IMR-90 (cell line): ENCODE measurements around the gene FXR2. TPM values are rescaled to one million over a fixed set of nuclear protein-coding genes. Genes with fewer than 3 reads are reported as not detected.

ENCODE experiments used
- ATAC-seq: fragments of 200-7000 bp; cut with Tn5 transposase; 2 replicates; pipeline ENCODE4 v1.9.1; 2020; ENCODE audit warnings: low read depth, mild to moderate bottlenecking, moderate library complexity
- BruUV-seq: library from RNA; stranded (reverse); fragments of 400-500 nt; replicated peaks from 2 replicates; lab custom pipeline; 2021; lab: Mats Ljungman, UMichigan
- CTCF ChIA-PET: fragments of 300-600 bp; formaldehyde crosslinking; extraction: SDS; loops from one replicate; lab custom pipeline; 2021; ENCODE audit warnings: antibody characterized with exemption; lab: Yijun Ruan, JAX
- POLR2A ChIA-PET: fragments of 300-600 bp; sonication (Branson Sonifier 250); formaldehyde crosslinking; loops from one replicate; lab custom pipeline; 2022; ENCODE audit warnings: antibody characterized with exemption; ENCODE audit not compliant: unreplicated experiment; lab: Charles Lee
- DNase-seq: peaks from one replicate; pipeline ENCODE4 v3.0.0; 2013
- H2AFZ ChIP-seq: replicated peaks from 2 replicates; pipeline ENCODE3; 2013; ENCODE audit warnings: low read length, mild to moderate bottlenecking; ENCODE audit not compliant: poor library complexity
- H2AK5ac ChIP-seq: 2 replicates; pipeline ENCODE4 v1.6.1; 2013; ENCODE audit warnings: low read depth, low read length, inconsistent platforms
- H2AK9ac ChIP-seq: replicated peaks from 2 replicates; pipeline ENCODE3; 2013; ENCODE audit warnings: mild to moderate bottlenecking, low read depth, low read length, moderate library complexity; ENCODE audit not compliant: poor library complexity
- H2BK120ac ChIP-seq: 2 replicates; pipeline ENCODE4 v1.6.1; 2013; ENCODE audit warnings: low read depth, low read length, inconsistent platforms
- H2BK15ac ChIP-seq: 3 replicates; pipeline ENCODE4 v1.6.1; 2013; ENCODE audit warnings: low read depth, low read length, inconsistent platforms
- H2BK20ac ChIP-seq: 2 replicates; pipeline ENCODE4 v1.6.1; 2013; ENCODE audit warnings: low read depth, mild to moderate bottlenecking, inconsistent platforms, low read length, moderate library complexity
- H2BK5ac ChIP-seq: 2 replicates; pipeline ENCODE4 v1.6.1; 2013; ENCODE audit warnings: mild to moderate bottlenecking, low read depth, low read length, inconsistent platforms; ENCODE audit not compliant: poor library complexity, severe bottlenecking
- H3K14ac ChIP-seq: replicated peaks from 2 replicates; pipeline ENCODE4 v1.6.1; 2013; ENCODE audit warnings: low read depth, low read length, inconsistent platforms
- H3K18ac ChIP-seq: 2 replicates; pipeline ENCODE4 v1.6.1; 2013; ENCODE audit warnings: low read depth, low read length, control low read depth
- H3K23ac ChIP-seq: 2 replicates; pipeline ENCODE4 v1.6.1; 2013; ENCODE audit warnings: low read depth, low read length, inconsistent platforms
- H3K27ac ChIP-seq: 2 replicates; pipeline ENCODE4 v1.5.1; 2013; ENCODE audit warnings: mild to moderate bottlenecking, control low read depth, low read length; ENCODE audit not compliant: insufficient read depth
- H3K27me3 ChIP-seq: 2 replicates; pipeline ENCODE4 v1.6.1; 2013; ENCODE audit warnings: low read length; ENCODE audit not compliant: control insufficient read depth, insufficient read depth
- H3K36me3 ChIP-seq: 2 replicates; pipeline ENCODE4 v1.6.1; 2013; ENCODE audit warnings: low read length, mixed read lengths; ENCODE audit not compliant: control insufficient read depth, insufficient read depth
- H3K4ac ChIP-seq: 2 replicates; pipeline ENCODE4 v1.6.1; 2013; ENCODE audit warnings: low read depth, low read length, inconsistent platforms
- H3K4me1 ChIP-seq: 2 replicates; pipeline ENCODE4 v1.6.1; 2013; ENCODE audit warnings: low read length, mixed read lengths; ENCODE audit not compliant: control insufficient read depth, insufficient read depth
- H3K4me2 ChIP-seq: 2 replicates; pipeline ENCODE4 v1.6.1; 2013; ENCODE audit warnings: low read depth, mild to moderate bottlenecking, control low read depth, low read length, moderate library complexity
- H3K4me3 ChIP-seq: 2 replicates; pipeline ENCODE4 v1.5.1; 2013; ENCODE audit warnings: low read depth, mild to moderate bottlenecking, control low read depth, low read length, moderate library complexity; ENCODE audit not compliant: insufficient read depth
- H3K56ac ChIP-seq: 2 replicates; pipeline ENCODE4 v1.6.1; 2013; ENCODE audit warnings: low read length, inconsistent platforms; ENCODE audit not compliant: insufficient read depth; ENCODE audit errors: extremely low read depth
- H3K79me1 ChIP-seq, 2 experiments: 2 replicates each; pipeline ENCODE4 v1.6.1; 2013; ENCODE audit warnings: low read length in 2 of 2, inconsistent platforms in 1 of 2, low read depth in 1 of 2
- H3K9ac ChIP-seq: 2 replicates; pipeline ENCODE4 v1.6.1; 2013; ENCODE audit warnings: low read depth, low read length, control low read depth
- H3K9me1 ChIP-seq: 2 replicates; pipeline ENCODE4 v1.6.1; 2013; ENCODE audit warnings: low read length, inconsistent platforms; ENCODE audit not compliant: insufficient read depth
- H3K9me3 ChIP-seq: 2 replicates; pipeline ENCODE4 v1.6.1; 2013; ENCODE audit warnings: low read length; ENCODE audit not compliant: control insufficient read depth, insufficient read depth
- H4K20me1 ChIP-seq: 2 replicates; pipeline ENCODE4 v1.6.1; 2013; ENCODE audit warnings: low read length, inconsistent platforms; ENCODE audit not compliant: insufficient read depth
- H4K5ac ChIP-seq: 2 replicates; pipeline ENCODE4 v1.6.1; 2013; ENCODE audit warnings: mild to moderate bottlenecking, low read depth, low read length, control low read depth
- H4K8ac ChIP-seq, 2 experiments: 2 replicates each; pipeline ENCODE4 v1.6.1; 2013; ENCODE audit warnings: low read depth in 2 of 2, low read length in 2 of 2, control low read depth in 1 of 2, inconsistent platforms in 1 of 2
- H4K91ac ChIP-seq: 2 replicates; pipeline ENCODE4 v1.6.1; 2013; ENCODE audit warnings: low read depth, low read length, inconsistent platforms; ENCODE audit not compliant: insufficient read depth
- MAFK ChIP-seq: IDR thresholded peaks from 2 replicates; pipeline ENCODE4 v1.6.1; 2012; ENCODE audit warnings: low read depth, low read length, improper control_type of control experiment
- POLR2A ChIP-seq: IDR thresholded peaks from 2 replicates; pipeline ENCODE4 v1.6.1; 2012; ENCODE audit warnings: mild to moderate bottlenecking, low read depth, low read length
- RCOR1 ChIP-seq: IDR thresholded peaks from 2 replicates; pipeline ENCODE4 v1.6.1; 2012; ENCODE audit warnings: mild to moderate bottlenecking, low read length, improper control_type of control experiment; ENCODE audit not compliant: insufficient replicate concordance
- WGBS, 2 experiments: methylation state at CpG; one replicate each; pipeline versions ENCODE4 v1.1.5 to v1.1.7; 2013; ENCODE audit warnings: missing lambda C conversion rate in 2 of 2; ENCODE audit not compliant: insufficient read length in 1 of 2; ENCODE audit errors: extremely low coverage in 2 of 2; 5-methylcytosine and 5-hydroxymethylcytosine counted together
- dilution Hi-C: fragments of 300-500 bp; cut with HindIII; formaldehyde crosslinking; loops from one replicate; pipeline ENCODE4 v1.14.3; 2018; ENCODE audit warnings: low sequenced_read_pairs; ENCODE audit not compliant: unreplicated experiment
- in situ Hi-C: fragments of 300-500 bp; cut with MboI; formaldehyde crosslinking; loops from 3 replicates; pipeline ENCODE4 v1.14.3; 2019; ENCODE audit warnings: low sequenced_read_pairs, inconsistent platforms, mixed read lengths
- intact Hi-C: fragments of 100-400 bp; cut with micrococcal nuclease; formaldehyde crosslinking; loops from 2 replicates; pipeline ENCODE4 v1.10.0; 2022
- polyA plus RNA-seq, 3 experiments: library from polyadenylated mRNA; depleted of rRNA; stranded (reverse); fragments of >200 nt; gene quantifications; 2 replicates each; pipeline ENCODE4 v1.2.3, GENCODE V29; 2012; ENCODE audit warnings: low replicate concordance in 1 of 3
- total RNA-seq: library from RNA; depleted of rRNA; stranded (reverse); fragments of >200 nt; gene quantifications from 2 replicates; pipeline ENCODE4 v1.2.3, GENCODE V29; 2012

Gene FXR2
- total and polyA plus RNA-seq, 2 of the 4 experiments (the other 2 are of a cell fraction): 39.1 to 55.9 TPM

- H2BK15ac ChIP-seq: no peak within 1 kb of the TSS; the same call in 2 of the 3 replicates
- H2AFZ ChIP-seq: peak within 1 kb of the TSS; percentile 44
- H3K23ac ChIP-seq: no peak within 1 kb of the TSS
- intact Hi-C loops: no loop called here
- H3K56ac ChIP-seq: no peak within 1 kb of the TSS
- H3K9me3 ChIP-seq: no peaks in the 10 kb centered on the region
- no peak within 1 kb of the TSS for H3K14ac ChIP-seq
- no peak within 1 kb of the TSS for H3K4ac ChIP-seq
- no peak for DNase-seq
- H3K27me3 ChIP-seq: no peaks in the 10 kb centered on the region
- no TSS peak for BruUV-seq
- H2BK5ac ChIP-seq: no peak within 1 kb of the TSS
- H4K5ac ChIP-seq: no peak within 1 kb of the TSS
- WGBS, 2 experiments: 35% methylated on average over 3 of the region's 13 CpGs; no CpG with 5 or more reads in 1 of the 2 experiments
- in situ Hi-C loops: no loop called here
- peaks cover 4% of the 10 kb centered on the region for H3K36me3 ChIP-seq
- no peak within 1 kb of the TSS for H3K18ac ChIP-seq
- POLR2A ChIA-PET: interaction anchor here (0.6 kb wide), 2 partner anchors 101 to 242 kb away, joined by 3 read pairs; no protein-coding TSS in a partner anchor
- H4K20me1 ChIP-seq: no peaks in the 10 kb centered on the region
- H2AK5ac ChIP-seq: no peak within 1 kb of the TSS
- no peak within 1 kb of the TSS for H2BK120ac ChIP-seq
- H3K27ac ChIP-seq: no peak within 1 kb of the TSS
- H3K4me1 ChIP-seq: peaks cover 4% of the 10 kb centered on the region; the same call in 1 of the 2 replicates
- peaks cover 6 to 12% of the 10 kb centered on the region in 2 experiments for H3K79me1 ChIP-seq
- no peak within 1 kb of the TSS for H3K4me3 ChIP-seq
- H2BK20ac ChIP-seq: no peak within 1 kb of the TSS
- H3K9me1 ChIP-seq: no peaks in the 10 kb centered on the region
- no peak for TF ChIP-seq RCOR1
- no peak for TF ChIP-seq POLR2A
- TF ChIP-seq MAFK: no peak
- CTCF ChIA-PET: interaction anchor here (5.3 kb wide), 1 partner anchor 57 kb away, joined by 27 read pairs; the partner anchor contains the start of genes TP53 and WRAP53
- peak within 1 kb of the TSS; percentile 76 for H2AK9ac ChIP-seq
- H4K91ac ChIP-seq: no peak within 1 kb of the TSS
- no peak for ATAC-seq
- no peak within 1 kb of the TSS for H3K4me2 ChIP-seq
- dilution Hi-C loops: no loop called here
- no peak within 1 kb of the TSS for H3K9ac ChIP-seq
- H4K8ac ChIP-seq: no peak within 1 kb of the TSS
Observed at GRCh38 chr17:7629939-7630571, 15.4 kb upstream of the FXR2 start, which contains the start of gene SHBG. TSS of gene SHBG (plus strand) at chr17:7630135. CDS start at chr17:7630173, 38 bp downstream.
